MM.1S (cell line): ENCODE results near the gene KHDRBS2.

Source experiments
- EZH2phosphoT487 ChIP-seq: fragments of 300-600 bp; sonication (generic); IDR thresholded peaks from 2 replicates; pipeline ENCODE4 v1.6.1; 2018; ENCODE audit warnings: antibody characterized with exemption, low read length
- TF ChIP-seq, protein P1 (sequence below): fragments of 300-600 bp; sonication (generic); IDR thresholded peaks from 2 replicates; pipeline ENCODE4 v1.5.1; 2016; ENCODE audit warnings: antibody characterized with exemption, low read length, mixed read lengths

GRCh38 chr6:62324834-62325233 is 38.8 kb upstream of the KHDRBS2 start:
- no peak for TF ChIP-seq EZH2phosphoT487
- TF ChIP-seq, protein P1, sequence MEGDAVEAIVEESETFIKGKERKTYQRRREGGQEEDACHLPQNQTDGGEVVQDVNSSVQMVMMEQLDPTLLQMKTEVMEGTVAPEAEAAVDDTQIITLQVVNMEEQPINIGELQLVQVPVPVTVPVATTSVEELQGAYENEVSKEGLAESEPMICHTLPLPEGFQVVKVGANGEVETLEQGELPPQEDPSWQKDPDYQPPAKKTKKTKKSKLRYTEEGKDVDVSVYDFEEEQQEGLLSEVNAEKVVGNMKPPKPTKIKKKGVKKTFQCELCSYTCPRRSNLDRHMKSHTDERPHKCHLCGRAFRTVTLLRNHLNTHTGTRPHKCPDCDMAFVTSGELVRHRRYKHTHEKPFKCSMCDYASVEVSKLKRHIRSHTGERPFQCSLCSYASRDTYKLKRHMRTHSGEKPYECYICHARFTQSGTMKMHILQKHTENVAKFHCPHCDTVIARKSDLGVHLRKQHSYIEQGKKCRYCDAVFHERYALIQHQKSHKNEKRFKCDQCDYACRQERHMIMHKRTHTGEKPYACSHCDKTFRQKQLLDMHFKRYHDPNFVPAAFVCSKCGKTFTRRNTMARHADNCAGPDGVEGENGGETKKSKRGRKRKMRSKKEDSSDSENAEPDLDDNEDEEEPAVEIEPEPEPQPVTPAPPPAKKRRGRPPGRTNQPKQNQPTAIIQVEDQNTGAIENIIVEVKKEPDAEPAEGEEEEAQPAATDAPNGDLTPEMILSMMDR, result no peak
